A673 (cell line): ENCODE data around the gene PHC2. TPM values are rescaled to one million over a fixed set of nuclear protein-coding genes. Genes with fewer than 3 reads are reported as not detected.

ENCODE experiments used
- BruUV-seq: library from RNA; stranded (reverse); fragments of 400-500 nt; replicated peaks from 2 replicates; lab custom pipeline; 2021; lab: Mats Ljungman, UMichigan
- CTCF ChIA-PET: fragments of 300-600 bp; sonication (Branson Sonifier 250); formaldehyde crosslinking; loops from one replicate; lab custom pipeline; 2022; ENCODE audit warnings: antibody characterized with exemption; lab: Charles Lee
- POLR2A ChIA-PET: fragments of 300-600 bp; sonication (Branson Sonifier 250); formaldehyde crosslinking; loops from one replicate; lab custom pipeline; 2022; ENCODE audit warnings: antibody characterized with exemption; ENCODE audit not compliant: low non-redundant PET; lab: Charles Lee
- DNase-seq: peaks from one replicate; pipeline ENCODE4 v3.0.0-alpha.2; 2015; ENCODE audit warnings: low spot score
- H3K27ac ChIP-seq: fragments of 200-600 bp; sonication (generic); 2 replicates; pipeline ENCODE4 v1.5.1; 2016; ENCODE audit warnings: mixed run types, low read depth, mild to moderate bottlenecking, mixed read lengths, antibody characterized with exemption, low read length; ENCODE audit not compliant: poor library complexity, severe bottlenecking
- H3K27me3 ChIP-seq: fragments of 200-600 bp; sonication (generic); replicated peaks from 2 replicates; pipeline ENCODE4 v1.6.1; 2017; ENCODE audit warnings: mixed run types, low read depth, mild to moderate bottlenecking, mixed read lengths, antibody characterized with exemption, low read length; ENCODE audit not compliant: insufficient read depth, poor library complexity
- H3K36me3 ChIP-seq: fragments of 200-600 bp; sonication (generic); 2 replicates; pipeline ENCODE4 v1.6.1; 2016; ENCODE audit warnings: mixed run types, mild to moderate bottlenecking, mixed read lengths, antibody characterized with exemption, low read length; ENCODE audit not compliant: insufficient read depth, poor library complexity, severe bottlenecking
- H3K4me1 ChIP-seq: fragments of 200-600 bp; sonication (generic); 2 replicates; pipeline ENCODE4 v1.6.1; 2017; ENCODE audit warnings: mixed run types, mild to moderate bottlenecking, mixed read lengths, antibody characterized with exemption, low read length; ENCODE audit not compliant: insufficient read depth, poor library complexity, severe bottlenecking
- H3K4me3 ChIP-seq: fragments of 200-600 bp; sonication (generic); 2 replicates; pipeline ENCODE4 v1.5.1; 2016; ENCODE audit warnings: low read depth, mixed run types, mild to moderate bottlenecking, mixed read lengths, low read length; ENCODE audit not compliant: poor library complexity, severe bottlenecking
- H3K9me3 ChIP-seq: fragments of 200-600 bp; sonication (generic); 2 replicates; pipeline ENCODE4 v1.6.1; 2016; ENCODE audit warnings: mixed run types, low read depth, mild to moderate bottlenecking, mixed read lengths, antibody characterized with exemption, low read length; ENCODE audit not compliant: poor library complexity, severe bottlenecking
- EZH2 ChIP-seq: fragments of 200-600 bp; sonication (generic); IDR thresholded peaks from 2 replicates; pipeline ENCODE4 v1.6.1; 2017; ENCODE audit warnings: borderline replicate concordance, low read depth, mild to moderate bottlenecking, mixed read lengths, antibody characterized with exemption, low read length; ENCODE audit not compliant: poor library complexity, severe bottlenecking
- intact Hi-C: fragments of 100-400 bp; cut with micrococcal nuclease; formaldehyde crosslinking; loops from one replicate; pipeline ENCODE4 v1.10.0; 2022; ENCODE audit not compliant: unreplicated experiment
- total RNA-seq: library from RNA; stranded (reverse); gene quantifications from 2 replicates; pipeline ENCODE4 v1.2.3, GENCODE V29; 2021
- TF ChIP-seq, protein P1 (sequence below): fragments of 300-800, 200-600 bp; sonication (generic); conservative IDR thresholded peaks from 2 replicates; pipeline ENCODE4 v1.5.1; 2017; ENCODE audit warnings: low read depth, mild to moderate bottlenecking, antibody characterized with exemption, low read length, moderate library complexity, mixed read lengths

The PHC2 gene
- total RNA-seq, 1 experiment from 2014 or later = 136 TPM

DNA sequence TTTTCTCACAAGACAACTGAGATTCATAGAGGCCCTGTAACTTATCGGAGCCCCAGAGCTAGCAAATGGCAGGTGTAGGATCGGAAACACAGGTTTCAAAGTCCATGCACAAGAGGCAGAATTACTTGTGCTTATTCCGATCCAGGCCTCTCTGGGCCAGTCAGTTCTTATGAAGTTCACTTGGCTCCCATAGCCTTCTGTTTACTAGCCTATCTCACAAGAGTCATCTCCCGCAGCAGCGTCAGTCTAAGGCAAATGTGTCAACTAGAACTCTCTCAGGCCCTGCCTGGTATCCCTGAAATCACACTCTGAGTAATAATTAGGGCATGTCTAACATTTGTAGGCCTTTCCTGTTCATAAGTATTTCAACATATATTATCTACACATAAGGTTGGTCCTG lies 43.3 kb downstream of the PHC2 start:
- TF ChIP-seq EZH2 = no peak
- TF ChIP-seq, protein P1, sequence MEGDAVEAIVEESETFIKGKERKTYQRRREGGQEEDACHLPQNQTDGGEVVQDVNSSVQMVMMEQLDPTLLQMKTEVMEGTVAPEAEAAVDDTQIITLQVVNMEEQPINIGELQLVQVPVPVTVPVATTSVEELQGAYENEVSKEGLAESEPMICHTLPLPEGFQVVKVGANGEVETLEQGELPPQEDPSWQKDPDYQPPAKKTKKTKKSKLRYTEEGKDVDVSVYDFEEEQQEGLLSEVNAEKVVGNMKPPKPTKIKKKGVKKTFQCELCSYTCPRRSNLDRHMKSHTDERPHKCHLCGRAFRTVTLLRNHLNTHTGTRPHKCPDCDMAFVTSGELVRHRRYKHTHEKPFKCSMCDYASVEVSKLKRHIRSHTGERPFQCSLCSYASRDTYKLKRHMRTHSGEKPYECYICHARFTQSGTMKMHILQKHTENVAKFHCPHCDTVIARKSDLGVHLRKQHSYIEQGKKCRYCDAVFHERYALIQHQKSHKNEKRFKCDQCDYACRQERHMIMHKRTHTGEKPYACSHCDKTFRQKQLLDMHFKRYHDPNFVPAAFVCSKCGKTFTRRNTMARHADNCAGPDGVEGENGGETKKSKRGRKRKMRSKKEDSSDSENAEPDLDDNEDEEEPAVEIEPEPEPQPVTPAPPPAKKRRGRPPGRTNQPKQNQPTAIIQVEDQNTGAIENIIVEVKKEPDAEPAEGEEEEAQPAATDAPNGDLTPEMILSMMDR = no peak
- no peaks in the 10 kb centered on the region for H3K36me3 ChIP-seq
- H3K4me3 ChIP-seq = no peak overlapping the region
- ChIA-PET CTCF (no interaction called here), POLR2A (no interaction called here)
- intact Hi-C loops = no loop called here
- H3K4me1 ChIP-seq = peaks cover 26% of the 10 kb centered on the region
- no TSS peak for BruUV-seq
- no peaks in the 10 kb centered on the region for H3K27me3 ChIP-seq
- no peaks in the 10 kb centered on the region for H3K9me3 ChIP-seq
- no peak for DNase-seq
- H3K27ac ChIP-seq = no peak overlapping the region

DNA sequence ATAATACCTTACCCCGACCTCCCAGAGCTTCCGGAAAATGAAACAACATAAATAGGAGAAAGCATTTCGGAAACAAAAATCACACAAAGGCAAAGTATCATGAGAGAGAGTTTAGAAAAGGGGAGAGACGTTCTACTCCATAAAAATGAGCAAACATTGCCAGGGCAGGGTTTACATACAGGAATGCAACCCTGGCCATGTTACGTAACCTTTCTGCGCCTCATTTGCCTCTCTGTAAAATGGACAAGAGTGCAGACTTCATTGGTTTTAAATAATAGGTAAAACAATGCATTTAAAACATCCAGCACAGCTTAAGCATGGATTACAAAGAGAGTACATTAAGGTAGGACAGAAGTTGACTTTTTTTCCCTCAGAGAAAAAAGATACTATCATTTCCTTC lies 45.6 kb downstream of the PHC2 start:
- ChIA-PET POLR2A (no interaction called here), CTCF (no interaction called here)
- DNase-seq = no peak
- intact Hi-C loops = no loop called here
- Histone ChIP-seq H3K36me3 (no peaks in the 10 kb centered on the region), H3K9me3 (no peaks in the 10 kb centered on the region), H3K4me1 (peaks cover 23% of the 10 kb centered on the region), H3K27ac (no peak overlapping the region), H3K4me3 (no peak overlapping the region), H3K27me3 (no peaks in the 10 kb centered on the region)
- BruUV-seq = no TSS peak
- no peak for TF ChIP-seq EZH2
- TF ChIP-seq, protein P1 = no peak

DNA sequence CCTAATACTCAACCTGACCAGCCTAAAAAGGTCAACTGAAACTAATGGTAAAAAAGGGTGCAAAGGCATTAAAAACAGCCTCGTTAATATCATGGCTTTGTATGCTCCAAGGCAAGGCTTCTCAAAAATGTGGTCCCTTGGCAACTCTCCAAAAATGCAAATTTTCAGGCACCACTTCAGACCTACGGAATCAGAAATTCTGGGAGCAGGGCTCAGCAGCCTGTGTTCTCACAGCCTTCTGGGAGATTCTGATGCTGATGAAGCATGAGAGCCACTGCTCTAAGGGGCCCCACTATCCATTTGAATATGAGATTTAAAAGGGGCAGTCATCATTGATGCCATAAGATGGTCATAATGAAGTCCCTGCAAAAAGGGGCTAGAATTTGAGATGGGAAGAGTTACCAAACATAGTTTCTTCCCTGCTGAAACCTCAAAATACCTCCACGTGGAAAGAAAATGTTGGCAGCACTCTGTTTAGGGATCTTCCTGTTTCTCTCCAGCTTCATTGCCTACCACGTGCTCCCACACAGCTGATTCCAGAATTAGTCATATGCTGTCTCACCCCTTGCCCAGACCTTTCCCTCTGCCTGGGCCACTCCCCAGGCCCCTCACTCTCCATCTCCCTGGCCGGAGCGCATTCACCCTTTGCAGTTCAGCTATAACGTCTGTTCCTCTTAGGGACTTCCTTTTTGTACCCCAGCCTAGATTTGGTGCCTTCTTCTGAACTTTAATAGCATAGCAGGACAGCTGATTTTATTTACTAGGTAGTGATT lies 46.7 kb downstream of the PHC2 start:
- no TSS peak for BruUV-seq
- Histone ChIP-seq H3K27ac (no peak overlapping the region), H3K36me3 (no peaks in the 10 kb centered on the region), H3K4me1 (peaks cover 23% of the 10 kb centered on the region), H3K27me3 (no peaks in the 10 kb centered on the region), H3K9me3 (no peaks in the 10 kb centered on the region), H3K4me3 (no peak overlapping the region)
- peak; percentile 73 for DNase-seq
- POLR2A ChIA-PET = no interaction called here
- intact Hi-C loops = no loop called here
- TF ChIP-seq, protein P1 = no peak
- TF ChIP-seq EZH2 = no peak
- CTCF ChIA-PET = interaction anchor here (0.6 kb wide), 1 partner anchor 72 kb away, joined by 3 read pairs; no protein-coding TSS in a partner anchor
